Mucosa of descending colon (tissue), 3 donors: ENCODE measurements around the gene KRT6C. TPM values are rescaled to one million over a fixed set of nuclear protein-coding genes. Genes with fewer than 3 reads are reported as not detected.

Experiments used
- ATAC-seq: fragments of 200-7000 bp; cut with Tn5 transposase; one replicate; pipeline ENCODE4 v1.9.1; 2020; ENCODE audit warnings: mild to moderate bottlenecking, moderate library complexity
- DNase-seq, 3 donors: peaks; one replicate each; pipeline ENCODE4 v3.0.0-alpha.2; 2020
- H3K36me3 ChIP-seq: fragments of 200-600 bp; one replicate; pipeline ENCODE4 v1.8.0; 2021; ENCODE audit warnings: low read depth, mild to moderate bottlenecking
- H3K4me1 ChIP-seq: fragments of 200-600 bp; one replicate; pipeline ENCODE4 v1.8.0; 2021; ENCODE audit warnings: low read depth, mild to moderate bottlenecking
- H3K4me3 ChIP-seq: fragments of 200-600 bp; one replicate; pipeline ENCODE4 v1.8.0; 2021; ENCODE audit warnings: mild to moderate bottlenecking
- H3K9me3 ChIP-seq: fragments of 200-600 bp; one replicate; pipeline ENCODE4 v1.8.0; 2021; ENCODE audit warnings: mild to moderate bottlenecking
- intact Hi-C, 2 donors: fragments of 100-400 bp; cut with DNase I in 1 of 2; cut with micrococcal nuclease in 1 of 2; formaldehyde crosslinking; loops; one replicate each; pipeline versions ENCODE4 v1.11.0 to v1.11.1; 2022; cut with DNase I, micrococcal nuclease
- total RNA-seq, 3 donors: library from RNA; stranded (reverse); fragmentation: NEBNext Ultra II Directional in 2 of 3; extraction: Animal tissue kit (Norgen Biotek cat#: 25700) in 2 of 3; gene quantifications; one replicate each; pipeline versions ENCODE4 v1.2.1 to v1.2.4, GENCODE V29; 2021 to 2023
- TF ChIP-seq, protein P1 (sequence below): fragments of 200-600 bp; IDR thresholded peaks from one replicate; pipeline ENCODE4 v1.8.0; 2022; ENCODE audit warnings: antibody characterized with exemption, mild to moderate bottlenecking
- donor health status: DM: no; HTN: no; CAD: no; lungs with moderate emphysema.
- donor health status: DM: no; HTN: no; CAD: no.
- donor health status: DM: no; HTN: yes; CAD: no.

Gene KRT6C
- total RNA-seq, 3 donors from 2014 or later = 0.20 TPM; not detected in 2

DNA sequence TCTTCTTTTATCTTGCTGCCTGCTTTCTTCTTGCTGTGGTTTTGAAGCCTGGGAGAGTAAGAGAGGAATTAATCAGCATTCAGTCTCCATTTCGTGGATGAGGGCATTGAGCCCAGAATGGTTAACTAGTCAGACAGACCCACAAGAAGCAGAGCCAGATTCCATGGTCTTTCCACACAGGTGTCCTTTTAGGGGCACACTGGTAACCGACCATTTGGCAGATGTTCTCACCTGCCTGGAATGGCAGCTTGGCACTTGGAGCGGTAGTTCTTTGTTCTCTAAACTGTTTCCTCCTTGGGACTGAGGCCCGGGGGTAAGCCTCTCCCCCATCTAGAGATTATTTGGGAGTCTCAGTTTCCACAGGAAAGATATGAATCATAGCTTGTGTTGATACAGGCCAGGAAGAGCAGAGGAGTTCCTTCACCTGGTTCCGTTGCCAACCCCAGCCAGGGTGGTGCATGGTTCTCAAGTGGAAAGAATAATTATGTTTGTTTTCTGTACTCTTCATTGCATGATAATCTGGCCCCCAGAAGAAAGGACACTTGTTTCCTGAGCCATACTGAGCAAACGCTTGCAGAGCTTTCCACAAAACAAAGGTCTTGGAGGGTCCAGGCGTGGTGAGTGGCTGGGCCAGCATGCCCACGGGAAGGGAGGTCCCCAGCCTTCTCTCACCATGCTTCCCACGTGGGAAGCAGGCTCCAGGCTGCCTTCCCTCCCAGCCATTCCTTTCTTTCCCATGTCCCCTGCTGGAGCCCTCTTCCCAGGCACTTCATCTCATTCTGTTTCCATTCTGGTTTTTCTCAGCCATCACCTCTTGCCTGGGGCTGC lies 37.4 kb downstream of the KRT6C start:
- TF ChIP-seq, protein P1, sequence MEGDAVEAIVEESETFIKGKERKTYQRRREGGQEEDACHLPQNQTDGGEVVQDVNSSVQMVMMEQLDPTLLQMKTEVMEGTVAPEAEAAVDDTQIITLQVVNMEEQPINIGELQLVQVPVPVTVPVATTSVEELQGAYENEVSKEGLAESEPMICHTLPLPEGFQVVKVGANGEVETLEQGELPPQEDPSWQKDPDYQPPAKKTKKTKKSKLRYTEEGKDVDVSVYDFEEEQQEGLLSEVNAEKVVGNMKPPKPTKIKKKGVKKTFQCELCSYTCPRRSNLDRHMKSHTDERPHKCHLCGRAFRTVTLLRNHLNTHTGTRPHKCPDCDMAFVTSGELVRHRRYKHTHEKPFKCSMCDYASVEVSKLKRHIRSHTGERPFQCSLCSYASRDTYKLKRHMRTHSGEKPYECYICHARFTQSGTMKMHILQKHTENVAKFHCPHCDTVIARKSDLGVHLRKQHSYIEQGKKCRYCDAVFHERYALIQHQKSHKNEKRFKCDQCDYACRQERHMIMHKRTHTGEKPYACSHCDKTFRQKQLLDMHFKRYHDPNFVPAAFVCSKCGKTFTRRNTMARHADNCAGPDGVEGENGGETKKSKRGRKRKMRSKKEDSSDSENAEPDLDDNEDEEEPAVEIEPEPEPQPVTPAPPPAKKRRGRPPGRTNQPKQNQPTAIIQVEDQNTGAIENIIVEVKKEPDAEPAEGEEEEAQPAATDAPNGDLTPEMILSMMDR = no peak
- no peaks in the 10 kb centered on the region for H3K36me3 ChIP-seq
- H3K4me1 ChIP-seq = peaks cover 8% of the 10 kb centered on the region
- DNase-seq = no peak
- no peak overlapping the region for H3K4me3 ChIP-seq
- intact Hi-C loops = no loop called here
- H3K9me3 ChIP-seq = no peaks in the 10 kb centered on the region
- ATAC-seq = peak; percentile 6

DNA sequence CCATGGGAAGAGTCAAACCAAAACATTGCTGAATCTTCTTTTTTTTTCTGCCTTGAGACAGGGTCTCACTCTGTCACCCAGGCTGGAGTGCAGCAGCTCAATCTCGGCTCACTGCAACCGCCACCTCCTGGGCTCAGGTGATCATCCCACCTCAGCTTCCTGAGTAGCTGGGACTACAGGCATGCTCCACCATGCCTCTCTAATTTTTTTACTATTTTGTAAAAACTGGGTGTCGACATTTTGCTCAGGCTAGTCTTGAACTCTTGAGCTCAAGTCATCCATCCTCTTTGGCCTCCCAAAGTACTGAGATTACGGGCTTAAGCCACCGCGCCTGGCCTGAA lies 38.0 kb downstream of the KRT6C start:
- no peaks in the 10 kb centered on the region for H3K9me3 ChIP-seq
- H3K36me3 ChIP-seq = no peaks in the 10 kb centered on the region
- TF ChIP-seq, protein P1 = no peak
- DNase-seq = no peak
- intact Hi-C loops = no loop called here
- ATAC-seq = no peak
- no peak overlapping the region for H3K4me3 ChIP-seq
- peaks cover 8% of the 10 kb centered on the region for H3K4me1 ChIP-seq

DNA sequence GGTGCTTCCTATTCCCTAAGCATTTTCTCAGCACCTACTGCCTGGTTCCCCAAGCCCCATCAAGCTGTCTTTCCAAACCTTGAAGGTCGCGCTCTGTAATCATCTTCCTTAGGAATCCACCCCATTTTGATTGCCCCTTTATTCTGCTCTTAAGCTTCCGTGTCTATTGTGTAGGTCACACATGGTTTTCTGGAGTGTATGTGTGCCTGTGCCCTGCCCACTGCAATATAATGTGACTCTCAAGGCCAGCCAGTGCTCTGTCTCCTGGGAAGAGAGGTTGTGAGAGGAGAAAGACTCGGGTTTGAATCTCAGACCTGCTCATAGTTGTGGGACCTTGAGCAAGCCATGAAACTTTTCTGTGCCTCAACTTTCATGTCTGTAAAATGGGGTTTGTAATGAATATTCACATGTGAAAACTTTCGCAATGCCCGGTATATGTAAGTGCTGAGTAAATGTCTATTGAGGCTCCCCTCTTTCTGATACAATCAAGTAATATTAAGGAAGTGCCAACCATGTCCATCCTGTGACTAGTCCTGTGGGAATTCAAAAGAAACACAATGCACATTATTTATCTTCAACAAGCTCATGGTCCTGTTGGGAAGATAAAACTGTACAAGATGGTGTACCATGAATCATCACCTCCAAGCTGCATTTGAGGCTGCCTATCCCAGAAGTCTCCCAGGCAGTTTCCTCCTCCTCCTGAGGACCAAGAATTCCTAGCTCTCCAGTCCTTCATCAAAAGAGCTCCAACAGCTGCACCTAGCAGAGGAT lies 38.7 kb downstream of the KRT6C start:
- intact Hi-C loops = no loop called here
- Histone ChIP-seq H3K36me3 (no peaks in the 10 kb centered on the region), H3K9me3 (no peaks in the 10 kb centered on the region), H3K4me3 (no peak overlapping the region), H3K4me1 (peaks cover 8% of the 10 kb centered on the region)
- ATAC-seq (peak; percentile 65), DNase-seq (no peak)
- TF ChIP-seq, protein P1 = no peak

DNA sequence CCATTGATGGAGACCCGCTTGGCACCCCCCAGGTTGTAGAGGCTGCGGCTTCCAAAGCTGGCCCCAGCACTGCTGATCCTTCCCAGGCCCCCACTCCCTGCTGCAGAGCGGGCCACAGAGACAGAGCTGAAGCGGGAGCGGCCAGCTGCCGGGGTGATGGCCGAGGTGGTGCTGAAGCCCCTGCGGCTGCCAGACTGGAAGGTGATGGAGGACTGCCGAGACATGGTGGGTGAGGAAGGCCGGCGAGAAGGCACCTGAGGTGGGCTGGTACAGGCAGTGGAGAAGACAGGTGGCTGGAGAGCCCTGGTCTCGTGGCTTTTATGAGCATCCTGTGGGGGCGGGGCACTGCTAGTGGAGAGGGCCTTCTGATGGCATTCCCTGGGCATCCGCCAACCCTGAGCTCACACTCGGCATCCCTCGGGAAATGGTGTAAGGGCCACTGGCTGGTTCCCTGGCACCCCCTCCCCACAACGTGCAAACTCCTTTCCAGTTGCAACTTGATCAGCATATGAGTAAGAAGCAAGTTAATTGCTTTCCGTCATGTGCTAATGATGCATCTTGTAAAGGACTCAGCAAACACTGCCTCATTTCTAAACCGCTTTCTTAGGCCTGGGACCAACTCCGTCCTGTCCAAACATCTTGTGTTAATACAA lies 39.4 kb downstream of the KRT6C start, which contains the start of gene KRT75:
Gene KRT75, minus strand, starts transcription at position 291 of the 653 bp plus-strand sequence. Its CDS starts 67 bp downstream, at position 224.
- Histone ChIP-seq H3K4me3 (no peak within 1 kb of the TSS), H3K9me3 (no peaks in the 10 kb centered on the region), H3K4me1 (peaks cover 8% of the 10 kb centered on the region), H3K36me3 (no peaks in the 10 kb centered on the region)
- TF ChIP-seq, protein P1 = no peak
- DNase-seq (peak in 2 of 3 donors; percentile 31 to 47), ATAC-seq (no peak)
- intact Hi-C loops = no loop called here

DNA sequence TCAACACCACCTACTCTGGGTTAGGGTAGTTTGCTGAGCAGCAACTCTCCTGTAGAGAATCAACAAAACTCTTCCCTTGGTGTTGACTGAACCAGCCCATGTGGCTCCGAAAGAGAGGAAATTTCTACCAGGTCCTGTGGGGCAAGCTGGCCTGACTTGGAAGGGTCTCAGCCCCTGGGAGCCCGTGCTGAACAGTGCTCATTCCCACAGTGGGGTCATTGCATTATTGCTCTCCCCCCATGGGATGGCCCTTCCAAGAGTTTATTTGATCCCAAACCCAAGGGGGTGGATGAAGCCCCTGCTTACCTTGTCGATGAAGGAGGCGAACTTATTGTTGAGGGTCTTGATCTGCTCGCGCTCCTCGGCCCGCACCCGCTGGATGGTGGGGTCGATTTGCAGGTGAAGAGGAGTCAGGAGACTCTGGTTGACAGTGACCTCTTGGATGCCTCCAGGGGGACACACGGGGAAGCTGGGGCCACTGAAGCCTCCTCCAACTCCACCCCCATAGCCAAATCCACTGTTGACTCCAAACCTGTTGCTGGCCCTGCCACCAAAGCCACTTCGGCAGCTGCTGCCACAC lies 40.0 kb downstream of the KRT6C start:
- H3K36me3 ChIP-seq = no peaks in the 10 kb centered on the region
- peaks cover 8% of the 10 kb centered on the region for H3K4me1 ChIP-seq
- H3K9me3 ChIP-seq = no peaks in the 10 kb centered on the region
- H3K4me3 ChIP-seq = no peak overlapping the region
- intact Hi-C loops = no loop called here
- TF ChIP-seq, protein P1 = no peak
- DNase-seq = no peak
- ATAC-seq = no peak
